Tibial artery (tissue), 4 donors: ENCODE measurements around the gene TLCD3B.

Experiments used
- DNase-seq, 2 donors: peaks; one replicate each; pipeline ENCODE4 v3.0.0-alpha.2; 2019
- H3K27ac ChIP-seq, 2 donors: fragments of 200-600 bp; sonication (generic) in 1 of 2; 1 replicate in 1 of 2; 2 replicates in 1 of 2; pipeline ENCODE4 v1.5.1; 2018 to 2019; ENCODE audit warnings: mild to moderate bottlenecking in 1 of 2
- H3K27me3 ChIP-seq, 2 donors: fragments of 200-600 bp; sonication (generic) in 1 of 2; one replicate each; pipeline versions ENCODE4 v1.5.1 to v1.6.0; 2016 to 2019
- H3K36me3 ChIP-seq, 3 donors: fragments of 200-600 bp; sonication (generic) in 2 of 3; one replicate each; pipeline ENCODE4 v1.5.1; 2016 to 2019; ENCODE audit warnings: mild to moderate bottlenecking in 2 of 3
- H3K4me1 ChIP-seq, 4 donors: fragments of 200-600 bp; sonication (generic) in 2 of 4; 1 replicate in 3 of 4; 2 replicates in 1 of 4; pipeline ENCODE4 v1.5.1; 2016 to 2019
- H3K4me3 ChIP-seq, 2 donors: fragments of 200-600 bp; sonication (generic) in 1 of 2; 1 replicate in 1 of 2; 2 replicates in 1 of 2; pipeline ENCODE4 v1.5.1; 2018 to 2019; ENCODE audit warnings: mild to moderate bottlenecking in 2 of 2
- H3K9me3 ChIP-seq, 3 donors: fragments of 200-600 bp; sonication (generic) in 1 of 3; one replicate each; pipeline ENCODE4 v1.5.1; 2016 to 2019
- intact Hi-C: fragments of 100-400 bp; cut with DNase I; formaldehyde crosslinking; loops from one replicate; pipeline ENCODE4 v1.15.0; 2023; ENCODE audit warnings: low total_unique reads
- TF ChIP-seq, protein P1 (sequence below), 2 experiments: fragments of 200-600 bp in 1 of 2; fragments of 450-650 bp in 1 of 2; IDR thresholded peaks; one replicate each; pipeline ENCODE4 v1.5.1; 2017 to 2019; ENCODE audit warnings: antibody characterized with exemption in 2 of 2, mild to moderate bottlenecking in 1 of 2, moderate library complexity in 1 of 2

The TLCD3B gene

DNA sequence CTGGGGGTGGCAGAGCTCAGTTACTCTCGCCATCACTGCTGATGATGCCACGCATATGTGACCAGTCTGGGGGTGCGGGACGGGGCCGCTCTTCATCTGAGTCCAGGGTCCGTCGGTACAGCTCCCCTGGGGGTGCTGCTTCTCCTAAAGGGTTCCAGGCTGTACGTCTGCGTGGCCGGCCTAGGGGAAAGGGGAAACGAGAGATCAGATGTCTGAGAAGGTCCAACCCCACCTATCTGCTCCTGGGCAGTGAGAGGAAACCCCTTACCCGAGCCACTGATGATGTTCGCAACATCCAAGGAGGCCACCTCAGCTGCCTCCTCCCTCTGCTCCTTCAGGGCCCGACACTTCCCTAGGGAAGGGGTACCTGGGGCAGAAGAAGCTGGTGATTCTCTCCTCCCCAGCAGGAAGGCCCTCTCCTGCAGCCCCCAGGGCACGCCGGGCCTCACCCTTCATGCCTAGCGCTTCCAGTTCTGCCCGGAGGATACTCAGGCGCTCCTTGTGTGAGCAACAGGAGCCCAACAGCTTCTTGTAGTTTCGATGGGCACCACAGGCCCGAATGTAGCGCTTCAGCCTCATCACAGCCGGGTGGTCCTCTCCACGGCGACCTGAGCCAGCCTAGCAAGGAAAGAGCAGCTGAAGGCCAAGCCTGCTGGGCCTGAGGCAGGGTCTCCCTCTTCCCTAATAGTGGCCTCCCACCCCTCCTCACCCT, 37.7 kb downstream of the TLCD3B start:
- Histone ChIP-seq H3K27me3 (no peaks in the 10 kb centered on the region), H3K4me3 (no peak overlapping the region), H3K4me1 (peaks cover 0 to 23% (median 18%) of the 10 kb centered on the region in 4 donors), H3K36me3 (peaks cover 22 to 62% (median 44%) of the 10 kb centered on the region in 3 donors), H3K9me3 (no peaks in the 10 kb centered on the region), H3K27ac (no peak overlapping the region)
- TF ChIP-seq, protein P1, sequence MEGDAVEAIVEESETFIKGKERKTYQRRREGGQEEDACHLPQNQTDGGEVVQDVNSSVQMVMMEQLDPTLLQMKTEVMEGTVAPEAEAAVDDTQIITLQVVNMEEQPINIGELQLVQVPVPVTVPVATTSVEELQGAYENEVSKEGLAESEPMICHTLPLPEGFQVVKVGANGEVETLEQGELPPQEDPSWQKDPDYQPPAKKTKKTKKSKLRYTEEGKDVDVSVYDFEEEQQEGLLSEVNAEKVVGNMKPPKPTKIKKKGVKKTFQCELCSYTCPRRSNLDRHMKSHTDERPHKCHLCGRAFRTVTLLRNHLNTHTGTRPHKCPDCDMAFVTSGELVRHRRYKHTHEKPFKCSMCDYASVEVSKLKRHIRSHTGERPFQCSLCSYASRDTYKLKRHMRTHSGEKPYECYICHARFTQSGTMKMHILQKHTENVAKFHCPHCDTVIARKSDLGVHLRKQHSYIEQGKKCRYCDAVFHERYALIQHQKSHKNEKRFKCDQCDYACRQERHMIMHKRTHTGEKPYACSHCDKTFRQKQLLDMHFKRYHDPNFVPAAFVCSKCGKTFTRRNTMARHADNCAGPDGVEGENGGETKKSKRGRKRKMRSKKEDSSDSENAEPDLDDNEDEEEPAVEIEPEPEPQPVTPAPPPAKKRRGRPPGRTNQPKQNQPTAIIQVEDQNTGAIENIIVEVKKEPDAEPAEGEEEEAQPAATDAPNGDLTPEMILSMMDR (IDR thresholded peaks at IDR 0.05): no peak
- intact Hi-C loops: loop anchor here (10.0 kb wide), 1 partner anchor 179 kb away; the partner anchor contains the start of genes PAGR1 and PRRT2
- DNase-seq: no peak

DNA sequence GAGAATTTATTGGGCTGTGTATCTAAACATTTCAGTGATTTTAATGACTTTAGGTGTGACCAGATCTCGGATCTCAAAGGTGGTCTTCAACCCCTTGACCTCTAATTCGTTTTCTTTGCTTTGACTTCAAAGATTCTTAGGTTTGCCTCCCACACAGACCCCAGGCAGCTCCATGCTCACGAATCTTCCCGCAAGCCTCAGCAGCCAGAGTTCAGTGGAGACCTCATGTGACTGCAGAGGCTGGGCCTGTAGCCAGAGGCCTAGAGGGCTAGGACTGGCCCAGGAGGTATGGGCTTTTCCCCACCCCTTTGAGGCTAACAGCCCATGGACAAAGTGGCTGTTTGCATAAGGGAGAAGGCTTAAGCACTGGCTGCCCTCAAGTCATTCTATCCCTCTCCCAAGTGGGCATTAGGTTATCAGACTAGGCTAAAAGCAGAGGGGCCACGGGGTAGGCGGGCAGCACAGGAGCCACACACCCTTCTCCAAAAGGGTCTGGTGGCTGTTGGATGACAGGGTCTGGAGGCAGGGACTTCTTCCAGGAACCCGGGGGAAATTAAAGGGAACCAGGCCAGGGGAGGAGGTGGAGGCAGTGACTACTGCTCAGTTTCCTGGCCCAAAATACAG, 38.6 kb downstream of the TLCD3B start:
- Histone ChIP-seq H3K27ac (no peak overlapping the region), H3K4me3 (no peak overlapping the region), H3K27me3 (no peaks in the 10 kb centered on the region), H3K9me3 (no peaks in the 10 kb centered on the region), H3K4me1 (peaks cover 0 to 23% (median 18%) of the 10 kb centered on the region in 4 donors), H3K36me3 (peaks cover 31 to 64% (median 53%) of the 10 kb centered on the region in 3 donors)
- intact Hi-C loops: loop anchor here (10.0 kb wide), 1 partner anchor 178 kb away; the partner anchor contains the start of genes PAGR1 and PRRT2
- no peak for DNase-seq
- TF ChIP-seq, protein P1 (IDR thresholded peaks at IDR 0.05): no peak

DNA sequence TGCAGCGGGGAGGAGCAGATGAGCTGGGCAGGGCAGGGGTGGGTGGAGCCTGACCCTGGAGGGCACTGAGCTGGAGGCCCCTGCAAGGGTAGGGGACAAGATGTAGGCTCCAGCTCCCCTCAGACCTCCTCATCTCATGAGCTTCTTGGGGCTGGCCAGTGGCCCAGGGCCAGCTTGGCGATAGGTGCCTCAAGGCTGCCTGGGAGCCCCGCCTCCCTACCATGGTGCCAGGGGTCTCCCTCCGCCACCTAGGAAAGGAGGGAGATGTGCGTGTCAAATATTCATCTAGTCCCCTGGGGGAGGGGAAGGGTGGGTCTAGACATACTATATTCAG, 39.5 kb downstream of the TLCD3B start:
- H3K9me3 ChIP-seq: no peaks in the 10 kb centered on the region
- intact Hi-C loops: loop anchor here (10.0 kb wide), 1 partner anchor 177 kb away; the partner anchor contains the start of genes PAGR1 and PRRT2
- DNase-seq: no peak
- no peak overlapping the region for H3K4me3 ChIP-seq
- H3K36me3 ChIP-seq: peaks cover 40 to 73% (median 62%) of the 10 kb centered on the region in 3 donors
- no peak overlapping the region for H3K27ac ChIP-seq
- H3K27me3 ChIP-seq: no peaks in the 10 kb centered on the region
- H3K4me1 ChIP-seq: peaks cover 0 to 17% (median 11%) of the 10 kb centered on the region in 4 donors
- TF ChIP-seq, protein P1 (IDR thresholded peaks at IDR 0.05): no peak

GRCh38 chr16:29990883-29991570, 40.0 kb downstream of the TLCD3B start:
- Histone ChIP-seq H3K27me3 (no peaks in the 10 kb centered on the region), H3K4me3 (no peak overlapping the region), H3K4me1 (peaks cover 0 to 16% (median 9%) of the 10 kb centered on the region in 4 donors), H3K27ac (no peak overlapping the region), H3K9me3 (no peaks in the 10 kb centered on the region), H3K36me3 (peaks cover 45 to 78% (median 67%) of the 10 kb centered on the region in 3 donors)
- intact Hi-C loops: loop anchor here (10.0 kb wide), 1 partner anchor 176 kb away; the partner anchor contains the start of genes PAGR1 and PRRT2
- no peak for DNase-seq
- TF ChIP-seq, protein P1 (IDR thresholded peaks at IDR 0.05): no peak

DNA sequence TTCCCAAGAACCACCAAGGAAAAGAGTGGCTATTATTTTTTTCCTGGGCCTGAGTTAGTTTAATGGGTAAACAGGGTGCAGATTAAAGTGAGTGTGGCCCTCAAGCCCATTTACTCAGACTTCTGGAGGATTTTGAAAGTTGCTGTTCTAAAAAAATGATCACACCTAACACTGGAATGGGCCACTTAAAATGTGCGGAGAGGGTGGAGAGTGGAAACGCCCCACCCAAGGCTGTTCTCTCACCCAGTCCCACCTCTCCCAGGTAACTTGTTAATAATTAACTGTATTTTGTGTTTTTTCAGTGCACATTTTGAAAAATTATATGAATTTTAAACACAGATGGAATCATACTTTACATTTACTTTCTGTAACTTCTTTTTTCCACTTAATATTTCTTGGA, 41.0 kb downstream of the TLCD3B start:
- Histone ChIP-seq H3K9me3 (no peaks in the 10 kb centered on the region), H3K27ac (no peak overlapping the region), H3K4me1 (peaks cover 0 to 15% (median 9%) of the 10 kb centered on the region in 4 donors), H3K36me3 (peaks cover 55 to 88% (median 77%) of the 10 kb centered on the region in 3 donors), H3K27me3 (no peaks in the 10 kb centered on the region), H3K4me3 (no peak overlapping the region)
- TF ChIP-seq, protein P1 (IDR thresholded peaks at IDR 0.05): no peak
- intact Hi-C loops: loop anchor here (10.0 kb wide), 1 partner anchor 175 kb away; the partner anchor contains the start of genes PAGR1 and PRRT2
- DNase-seq: no peak
